ENCODE results near the gene FAM3C.

FAM3C gene

DNA sequence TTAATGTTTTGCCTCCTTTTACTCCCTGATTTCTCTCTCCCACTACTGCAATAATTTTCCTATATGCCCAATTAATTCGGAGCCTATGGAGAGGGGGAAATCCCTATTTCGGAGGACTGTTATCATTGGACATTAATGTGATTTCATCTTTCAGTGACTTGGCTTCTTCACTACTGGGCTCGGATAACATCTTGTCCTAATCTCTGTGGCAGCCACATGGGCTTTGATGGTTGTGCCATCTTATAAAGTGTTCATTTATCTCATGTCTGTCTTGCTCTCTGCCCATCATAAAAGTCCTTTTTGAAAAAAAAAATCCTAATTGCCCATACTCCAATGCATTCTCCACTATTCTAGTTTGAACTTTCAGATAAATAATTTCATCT, 15.5 kb upstream of the FAM3C start:
- TF ChIP-seq, protein P1, sequence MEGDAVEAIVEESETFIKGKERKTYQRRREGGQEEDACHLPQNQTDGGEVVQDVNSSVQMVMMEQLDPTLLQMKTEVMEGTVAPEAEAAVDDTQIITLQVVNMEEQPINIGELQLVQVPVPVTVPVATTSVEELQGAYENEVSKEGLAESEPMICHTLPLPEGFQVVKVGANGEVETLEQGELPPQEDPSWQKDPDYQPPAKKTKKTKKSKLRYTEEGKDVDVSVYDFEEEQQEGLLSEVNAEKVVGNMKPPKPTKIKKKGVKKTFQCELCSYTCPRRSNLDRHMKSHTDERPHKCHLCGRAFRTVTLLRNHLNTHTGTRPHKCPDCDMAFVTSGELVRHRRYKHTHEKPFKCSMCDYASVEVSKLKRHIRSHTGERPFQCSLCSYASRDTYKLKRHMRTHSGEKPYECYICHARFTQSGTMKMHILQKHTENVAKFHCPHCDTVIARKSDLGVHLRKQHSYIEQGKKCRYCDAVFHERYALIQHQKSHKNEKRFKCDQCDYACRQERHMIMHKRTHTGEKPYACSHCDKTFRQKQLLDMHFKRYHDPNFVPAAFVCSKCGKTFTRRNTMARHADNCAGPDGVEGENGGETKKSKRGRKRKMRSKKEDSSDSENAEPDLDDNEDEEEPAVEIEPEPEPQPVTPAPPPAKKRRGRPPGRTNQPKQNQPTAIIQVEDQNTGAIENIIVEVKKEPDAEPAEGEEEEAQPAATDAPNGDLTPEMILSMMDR (IDR thresholded peaks at IDR 0.05; ENCODE audit: low read depth, low read length): no peak
- DNase-seq (ENCODE audit: low read depth, low spot score): no peak
- H3K4me3 ChIP-seq (ENCODE audit: low read depth, low read length): no peak overlapping the region
- in situ Hi-C loops (cut with HindIII; ENCODE audit: low sequenced_read_pairs): no loop called here

DNA sequence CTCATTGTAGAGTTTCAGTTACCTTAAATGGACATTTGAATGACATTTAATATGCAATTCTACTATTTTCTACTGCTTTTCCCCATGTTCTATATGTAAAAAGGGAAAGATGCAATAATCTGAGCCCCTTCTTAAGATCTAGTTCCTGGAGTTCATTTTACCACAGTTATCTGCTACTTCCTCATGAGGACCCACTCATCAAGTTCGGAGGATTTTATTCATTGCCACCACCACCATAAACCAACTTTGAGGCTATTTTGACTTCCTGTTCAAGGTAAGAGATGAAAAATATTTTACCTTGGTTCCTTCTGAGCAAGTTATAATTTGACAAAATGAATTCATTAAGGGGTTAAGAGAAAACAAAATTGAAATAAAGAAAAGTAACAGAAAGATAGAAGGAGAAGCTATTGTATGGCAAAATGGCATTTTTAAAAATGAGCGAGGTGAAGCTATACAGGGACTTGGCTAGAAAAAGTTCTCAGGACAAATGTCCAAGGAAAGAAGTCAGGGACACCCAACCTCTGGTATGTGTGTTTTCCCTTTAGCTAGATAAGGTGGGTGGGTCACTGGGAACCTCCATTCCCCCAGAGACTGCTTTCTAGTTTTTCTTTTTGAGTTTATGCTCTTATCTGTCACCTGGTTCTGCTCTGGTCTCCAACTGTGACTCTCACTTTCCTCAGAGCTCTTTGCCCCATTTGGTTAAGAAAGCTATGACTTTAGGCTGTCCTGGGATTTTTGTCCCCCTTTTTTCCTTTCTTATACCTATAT, 14.9 kb upstream of the FAM3C start:
- DNase-seq (ENCODE audit: low read depth, low spot score): no peak
- TF ChIP-seq, protein P1 (IDR thresholded peaks at IDR 0.05; ENCODE audit: low read depth, low read length): no peak
- in situ Hi-C loops (cut with HindIII; ENCODE audit: low sequenced_read_pairs): no loop called here
- no peak overlapping the region for H3K4me3 ChIP-seq (ENCODE audit: low read depth, low read length)

DNA sequence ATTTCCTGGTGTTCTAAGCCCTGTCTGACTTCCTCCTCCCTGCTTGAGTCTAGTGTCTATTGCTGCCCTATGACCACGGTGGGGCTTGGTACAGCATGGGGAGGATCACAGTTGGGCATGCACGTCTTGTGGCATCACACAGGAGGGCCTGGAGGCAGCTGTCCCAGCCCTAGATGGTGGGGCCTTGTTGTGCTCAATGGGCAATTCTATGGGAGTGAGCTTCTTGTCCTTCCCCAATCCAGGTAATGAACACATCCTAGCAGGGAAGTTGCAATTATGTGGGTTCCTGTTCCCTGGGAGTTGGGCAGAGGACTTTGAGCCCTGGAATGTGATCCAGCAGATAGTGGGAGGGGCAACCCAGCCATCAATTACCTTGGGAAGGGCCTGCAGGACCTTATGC, 10.8 kb upstream of the FAM3C start:
- in situ Hi-C loops (cut with HindIII; ENCODE audit: low sequenced_read_pairs): no loop called here
- DNase-seq (ENCODE audit: low read depth, low spot score): no peak
- TF ChIP-seq, protein P1 (IDR thresholded peaks at IDR 0.05; ENCODE audit: low read depth, low read length): no peak
- no peak overlapping the region for H3K4me3 ChIP-seq (ENCODE audit: low read depth, low read length)

DNA sequence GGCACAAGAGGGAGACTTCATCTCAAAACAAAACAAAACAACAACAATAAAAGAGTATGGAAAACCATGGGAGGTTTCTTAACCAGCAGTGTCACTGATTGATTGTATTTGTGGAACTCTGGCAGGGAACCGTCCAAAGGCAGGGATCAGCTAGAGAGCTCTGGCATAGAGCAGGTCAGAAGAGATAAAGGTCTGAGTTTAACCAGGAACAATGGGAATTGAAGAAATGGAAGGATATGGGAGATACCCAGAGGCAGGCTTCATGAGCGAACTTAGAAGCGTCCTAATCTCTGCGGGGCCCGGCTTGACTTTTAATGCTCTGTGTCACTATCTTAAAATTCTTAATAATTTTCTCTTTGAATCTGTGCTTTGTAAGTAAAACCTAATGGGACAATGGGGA, 10.4 kb upstream of the FAM3C start:
- TF ChIP-seq, protein P1 (IDR thresholded peaks at IDR 0.05; ENCODE audit: low read depth, low read length): no peak
- no peak for DNase-seq (ENCODE audit: low read depth, low spot score)
- H3K4me3 ChIP-seq (ENCODE audit: low read depth, low read length): no peak overlapping the region
- in situ Hi-C loops (cut with HindIII; ENCODE audit: low sequenced_read_pairs): no loop called here

DNA sequence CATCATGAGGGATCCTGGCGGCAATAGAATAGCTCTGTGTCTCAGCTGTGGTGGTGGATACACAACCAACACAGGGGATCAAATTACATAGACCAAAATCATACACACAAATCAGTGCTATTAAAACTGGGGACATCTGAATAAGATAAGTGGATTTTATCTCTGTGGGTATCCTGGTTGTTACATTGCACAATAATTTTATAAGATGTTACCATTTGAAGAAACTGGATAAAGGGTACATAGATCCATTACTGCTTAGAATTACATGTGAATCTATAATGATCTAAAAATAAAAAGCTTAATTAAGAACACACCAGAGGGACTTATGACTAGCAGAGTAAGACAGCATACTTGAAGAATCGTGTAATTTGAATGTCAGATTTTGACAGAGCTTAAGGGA, 8.2 kb upstream of the FAM3C start:
- in situ Hi-C loops (cut with HindIII; ENCODE audit: low sequenced_read_pairs): no loop called here
- no peak for DNase-seq (ENCODE audit: low read depth, low spot score)
- H3K4me3 ChIP-seq (ENCODE audit: low read depth, low read length): no peak overlapping the region
- TF ChIP-seq, protein P1 (IDR thresholded peaks at IDR 0.05; ENCODE audit: low read depth, low read length): no peak

DNA sequence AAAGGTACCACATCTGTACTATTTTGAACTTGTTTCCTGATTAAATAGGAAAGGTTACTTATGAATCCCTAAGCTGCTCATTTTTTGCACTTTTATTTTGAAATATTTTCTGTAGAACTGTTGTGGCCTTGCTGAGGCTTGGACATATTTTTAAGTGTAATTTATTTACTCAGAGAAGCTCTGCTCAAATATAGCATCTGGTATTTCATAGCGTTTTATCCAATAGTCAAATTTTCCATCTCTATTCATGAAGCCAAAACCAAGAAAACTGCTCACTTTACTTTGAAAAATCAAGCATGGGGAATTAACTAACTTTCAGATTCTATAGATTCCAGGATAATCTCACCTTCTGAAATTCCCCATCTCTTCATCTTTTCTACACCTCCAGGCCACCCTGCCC, 6.6 kb upstream of the FAM3C start:
- no peak for DNase-seq (ENCODE audit: low read depth, low spot score)
- in situ Hi-C loops (cut with HindIII; ENCODE audit: low sequenced_read_pairs): no loop called here
- no peak overlapping the region for H3K4me3 ChIP-seq (ENCODE audit: low read depth, low read length)
- TF ChIP-seq, protein P1 (IDR thresholded peaks at IDR 0.05; ENCODE audit: low read depth, low read length): no peak
